ENCODE measurements around the gene CEP68.

DNA sequence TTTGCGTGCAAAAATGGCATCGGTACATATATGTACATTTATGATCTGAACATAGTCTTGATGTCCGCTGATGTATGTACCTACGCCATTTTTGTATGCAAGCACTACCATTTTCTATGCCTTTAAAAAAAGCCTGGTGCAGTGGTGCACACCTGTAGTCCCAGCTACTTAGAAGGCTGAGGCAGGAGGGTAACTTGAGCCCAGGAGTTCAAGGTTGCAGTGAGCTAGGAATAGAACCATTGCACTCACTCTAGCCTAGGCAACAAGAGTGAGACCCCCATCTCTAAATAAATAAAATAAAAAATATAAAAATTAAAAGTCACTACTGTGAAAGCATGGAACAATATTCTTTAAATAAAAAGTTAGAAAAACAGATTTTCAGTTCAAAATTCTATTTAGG lies 57.0 kb downstream of the CEP68 start:
- TF ChIP-seq POLR2A (IDR thresholded peaks at IDR 0.05; ENCODE audit: low read depth, low read length) (no peak), POLR2AphosphoS5 (IDR thresholded peaks at IDR 0.05; ENCODE audit: low read depth, low read length) (no peak)

All from GM12891 (cell line).